ENCODE results near the gene APLP1.

Gene APLP1

GRCh38 chr19:35911173-35911572 lies 42.8 kb downstream of the APLP1 start:
- TF ChIP-seq CTCF (IDR thresholded peaks at IDR 0.05; ENCODE audit: low read depth, low read length, missing control alignments), result no peak
- no peak overlapping the region for H3K4me3 ChIP-seq (replicated peaks; ENCODE audit: low read depth, low read length)
- no peak for DNase-seq (ENCODE audit: extremely low read depth, low read depth)

GRCh38 chr19:35911790-35912189 lies 43.4 kb downstream of the APLP1 start:
- H3K4me3 ChIP-seq (replicated peaks; ENCODE audit: low read depth, low read length), result no peak overlapping the region
- DNase-seq (ENCODE audit: extremely low read depth, low read depth), result no peak
- TF ChIP-seq CTCF (IDR thresholded peaks at IDR 0.05; ENCODE audit: low read depth, low read length, missing control alignments), result no peak

- no peak for DNase-seq (ENCODE audit: extremely low read depth, low read depth)
- TF ChIP-seq CTCF (IDR thresholded peaks at IDR 0.05; ENCODE audit: low read depth, low read length, missing control alignments), result no peak
- H3K4me3 ChIP-seq (replicated peaks; ENCODE audit: low read depth, low read length), result no peak overlapping the region
These were observed 45.2 kb downstream of the APLP1 start for GRCh38 chr19:35913589-35913988.

- DNase-seq (ENCODE audit: extremely low read depth, low read depth), result no peak
- TF ChIP-seq CTCF (IDR thresholded peaks at IDR 0.05; ENCODE audit: low read depth, low read length, missing control alignments), result no peak
- no peak overlapping the region for H3K4me3 ChIP-seq (replicated peaks; ENCODE audit: low read depth, low read length)
These were observed 47.1 kb downstream of the APLP1 start for GRCh38 chr19:35915443-35915842.

- H3K4me3 ChIP-seq (replicated peaks; ENCODE audit: low read depth, low read length), result no peak overlapping the region
- DNase-seq (ENCODE audit: extremely low read depth, low read depth), result no peak
- no peak for TF ChIP-seq CTCF (IDR thresholded peaks at IDR 0.05; ENCODE audit: low read depth, low read length, missing control alignments)
These were observed 50.9 kb downstream of the APLP1 start for GRCh38 chr19:35919306-35919705.

- DNase-seq (ENCODE audit: extremely low read depth, low read depth), result no peak
- TF ChIP-seq CTCF (IDR thresholded peaks at IDR 0.05; ENCODE audit: low read depth, low read length, missing control alignments), result no peak
- no peak overlapping the region for H3K4me3 ChIP-seq (replicated peaks; ENCODE audit: low read depth, low read length)
These were observed 52.6 kb downstream of the APLP1 start for GRCh38 chr19:35921012-35921411.

- DNase-seq (ENCODE audit: extremely low read depth, low read depth), result no peak
- no peak overlapping the region for H3K4me3 ChIP-seq (replicated peaks; ENCODE audit: low read depth, low read length)
- no peak for TF ChIP-seq CTCF (IDR thresholded peaks at IDR 0.05; ENCODE audit: low read depth, low read length, missing control alignments)
These were observed 57.1 kb downstream of the APLP1 start for GRCh38 chr19:35925501-35925900.

Data from HFF-Myc (cell line).